T-helper 22 cell (primary cell): ENCODE measurements around the gene SHISA9.
"Not testable (repeated sequence)": the region's sequence is repeated elsewhere in the genome, so short reads cannot be mapped to it uniquely, and the experiment has no call there.

Experiments used
- DNase-seq: peaks from one replicate; pipeline ENCODE4 v3.0.0-alpha.2; 2020; ENCODE audit warnings: low read depth

Gene SHISA9

DNA sequence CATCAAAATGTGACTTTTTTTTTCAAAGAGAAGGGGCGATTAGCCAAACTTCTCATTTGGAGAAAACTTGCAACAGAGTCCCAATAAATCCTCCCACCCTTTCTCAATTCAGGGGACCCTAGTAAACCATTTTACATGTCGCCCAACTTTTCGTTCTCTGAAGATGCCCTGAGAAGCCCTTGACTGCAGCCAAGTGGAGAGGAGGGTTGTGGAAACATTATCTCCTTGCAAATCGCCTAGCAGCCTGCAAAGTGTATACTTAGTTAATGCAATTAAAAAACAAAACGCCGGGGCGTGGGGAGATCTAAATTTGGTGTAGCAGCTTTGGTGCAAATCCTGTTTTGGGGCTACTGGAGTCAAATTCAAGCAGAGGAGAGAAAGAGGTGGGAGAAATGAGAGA lies 1.2 kb upstream of the SHISA9 start:
- no peak for DNase-seq

DNA sequence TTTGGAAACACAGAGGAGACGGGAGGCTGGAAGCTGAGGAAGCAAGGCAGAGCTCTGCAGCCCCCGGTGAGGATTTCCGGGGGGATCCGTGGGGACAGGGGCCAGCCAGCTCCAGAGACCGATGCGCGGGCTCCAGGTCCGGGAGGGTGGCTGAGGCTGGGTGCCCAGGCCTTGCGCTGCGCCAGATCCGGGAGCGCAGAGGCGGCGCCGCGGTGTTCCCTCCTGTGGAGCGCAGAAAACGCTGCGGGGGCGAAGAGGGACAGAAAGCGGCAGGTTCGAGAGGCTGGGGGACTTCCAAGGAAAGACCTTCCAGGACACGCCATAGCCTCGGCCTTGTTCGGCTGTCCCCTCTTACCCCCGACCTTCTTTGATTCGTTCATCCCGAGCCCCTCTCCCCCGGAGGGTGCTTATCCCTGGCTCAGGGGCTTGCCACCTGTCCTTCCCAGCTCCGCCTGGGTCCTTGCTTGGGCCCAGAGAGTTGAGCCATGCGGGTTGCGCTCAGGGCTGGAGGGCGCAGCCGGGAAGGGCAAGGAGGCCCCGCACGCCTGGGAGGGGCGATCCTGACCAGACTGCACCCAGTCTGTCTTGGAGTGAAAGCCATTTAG lies 697 bp upstream of the SHISA9 start:
- DNase-seq = no peak

GRCh38 chr16:12901204-12901596 lies 198 bp upstream of the SHISA9 start:
- no peak for DNase-seq

GRCh38 chr16:12902511-12903372 lies 1.3 kb downstream of the SHISA9 start:
- DNase-seq = no peak

- DNase-seq = no peak
Measured at GRCh38 chr16:12903407-12904328, 2.3 kb downstream of the SHISA9 start.

- no peak for DNase-seq
Measured at GRCh38 chr16:12904329-12904671, 2.9 kb downstream of the SHISA9 start.

GRCh38 chr16:12906271-12906670 lies 4.9 kb downstream of the SHISA9 start:
- DNase-seq = no peak

- DNase-seq = no peak
Measured at GRCh38 chr16:12906765-12907516, 5.5 kb downstream of the SHISA9 start.

DNA sequence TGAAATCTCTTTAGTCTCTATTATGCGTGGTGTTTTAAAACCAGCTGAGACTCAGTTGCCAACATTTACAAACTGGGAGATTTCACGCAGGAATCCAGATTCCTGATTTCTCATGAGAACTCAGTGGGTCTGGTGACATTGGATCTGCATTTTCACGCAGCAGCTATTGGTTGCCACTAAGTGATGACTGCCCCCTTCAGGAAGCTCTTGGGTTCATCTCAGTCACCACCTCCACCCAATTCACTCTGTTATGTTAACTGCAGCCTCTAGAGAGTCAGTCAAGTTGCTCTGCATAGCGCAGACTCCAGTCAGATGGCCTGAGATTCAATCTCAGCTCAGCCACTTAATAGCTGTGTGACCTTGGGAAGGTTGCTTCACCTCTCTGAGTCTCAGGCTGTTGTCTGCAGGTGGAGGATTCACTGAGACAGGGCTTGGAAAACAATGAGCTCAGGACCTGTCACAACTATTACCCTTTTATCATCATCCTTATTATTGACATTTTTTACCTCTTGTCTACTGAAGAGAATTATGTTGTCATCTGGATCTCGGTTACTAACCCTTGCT lies 6.4 kb downstream of the SHISA9 start:
- DNase-seq = no peak

DNA sequence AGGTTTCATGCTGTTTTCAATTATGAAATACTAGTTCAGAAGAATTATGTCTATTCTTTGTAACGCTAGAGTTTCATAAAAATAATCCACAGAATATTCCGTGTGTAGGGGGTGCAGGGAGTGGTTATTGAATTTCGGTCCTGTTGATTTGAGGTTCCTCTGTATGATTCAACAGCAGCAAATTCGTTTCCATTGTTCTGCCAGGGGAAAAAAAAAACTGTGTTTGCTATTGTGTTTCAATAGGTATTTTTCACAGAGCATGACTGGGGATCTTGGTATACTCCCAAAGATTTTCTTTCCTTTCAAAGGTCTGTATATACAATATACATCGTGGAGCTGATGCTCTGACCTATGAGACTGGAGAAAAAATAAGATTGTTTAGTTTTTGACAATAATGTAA lies 15.8 kb downstream of the SHISA9 start:
- no peak for DNase-seq

- no peak for DNase-seq
Measured at GRCh38 chr16:12917653-12918052, 16.3 kb downstream of the SHISA9 start.

GRCh38 chr16:12920739-12921138 lies 19.3 kb downstream of the SHISA9 start:
- DNase-seq = no peak

DNA sequence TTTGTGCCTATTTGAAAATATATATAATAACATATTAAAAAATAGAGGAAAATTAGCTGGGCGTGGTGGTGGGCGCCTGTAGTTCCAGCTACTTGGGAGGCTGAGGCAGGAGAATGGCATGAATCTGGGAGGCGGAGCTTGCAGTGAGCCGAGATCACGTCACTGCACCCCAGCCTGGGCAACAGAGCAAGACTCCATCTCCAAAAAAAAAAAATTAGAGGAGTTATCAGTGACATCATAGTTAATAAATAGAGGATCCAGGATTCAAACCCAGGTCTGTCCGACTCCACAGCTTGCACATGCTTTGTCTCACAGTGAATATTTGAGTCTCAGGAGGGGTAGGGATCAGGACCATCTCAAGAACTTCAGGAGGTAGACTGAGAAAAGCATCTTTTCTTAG lies 22.2 kb downstream of the SHISA9 start:
- not testable (repeated sequence) for DNase-seq

GRCh38 chr16:12925026-12925800 lies 23.8 kb downstream of the SHISA9 start:
- DNase-seq = no peak

DNA sequence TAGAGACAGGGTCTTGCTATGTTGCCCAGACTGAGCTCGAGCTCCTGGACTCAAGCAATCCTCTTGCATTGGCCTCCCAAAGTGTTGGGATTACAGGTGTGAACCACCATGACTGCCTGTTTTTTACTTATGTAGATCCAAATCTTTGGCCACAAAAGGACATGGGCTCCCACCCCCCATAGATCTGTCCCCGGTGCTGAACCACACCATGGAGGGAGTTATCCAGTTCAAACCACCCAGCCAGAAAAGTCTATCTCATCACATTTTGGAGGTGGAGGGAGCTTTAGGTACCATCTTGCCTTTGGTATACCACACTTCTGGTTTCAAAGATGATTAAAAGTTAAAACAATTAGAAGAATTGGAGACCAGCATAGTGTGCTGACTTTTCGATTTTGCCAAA lies 26.2 kb downstream of the SHISA9 start:
- no peak for DNase-seq

GRCh38 chr16:12930881-12931280 lies 29.5 kb downstream of the SHISA9 start:
- no peak for DNase-seq

GRCh38 chr16:12936391-12936790 lies 35.0 kb downstream of the SHISA9 start:
- no peak for DNase-seq

GRCh38 chr16:12941896-12942295 lies 40.5 kb downstream of the SHISA9 start:
- no peak for DNase-seq

DNA sequence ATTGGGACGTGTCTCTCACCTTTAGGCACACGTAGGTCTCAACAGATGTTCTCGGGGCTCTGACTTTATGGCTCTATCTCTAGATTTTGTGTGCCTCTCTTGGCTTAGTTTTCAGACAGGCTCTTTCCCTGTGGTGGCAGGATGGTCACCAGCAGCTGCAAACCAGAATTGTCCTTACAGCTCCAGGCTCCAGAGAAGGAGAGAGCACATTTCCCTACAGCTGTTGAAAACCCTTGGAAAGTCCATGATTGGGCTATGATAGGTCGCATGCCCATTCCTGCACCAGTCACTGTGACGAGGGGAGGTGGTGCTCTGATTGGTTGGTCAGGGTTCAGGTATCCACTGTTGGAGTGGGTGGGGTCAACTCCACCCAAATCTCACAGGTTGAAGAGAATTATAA lies 41.5 kb downstream of the SHISA9 start:
- DNase-seq = no peak

DNA sequence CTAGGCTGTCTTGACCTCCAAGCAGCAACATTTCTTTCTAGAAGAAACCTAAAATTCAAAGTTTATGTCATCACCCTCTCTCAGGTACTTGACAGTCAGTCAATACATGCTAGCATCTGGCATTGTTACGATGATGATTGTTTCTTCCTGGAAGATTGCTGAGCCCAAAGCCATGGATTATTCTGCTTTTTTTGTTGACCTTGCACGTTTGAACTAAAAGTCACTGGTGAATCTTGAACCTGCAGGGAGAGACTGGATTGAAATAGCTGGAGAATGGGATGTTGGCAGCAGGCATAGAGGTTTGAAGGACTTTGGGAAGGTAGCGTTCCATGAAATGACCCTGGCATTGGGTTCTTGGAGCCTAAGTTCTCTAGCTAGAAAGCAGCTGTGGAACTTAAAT lies 42.9 kb downstream of the SHISA9 start:
- DNase-seq = no peak

DNA sequence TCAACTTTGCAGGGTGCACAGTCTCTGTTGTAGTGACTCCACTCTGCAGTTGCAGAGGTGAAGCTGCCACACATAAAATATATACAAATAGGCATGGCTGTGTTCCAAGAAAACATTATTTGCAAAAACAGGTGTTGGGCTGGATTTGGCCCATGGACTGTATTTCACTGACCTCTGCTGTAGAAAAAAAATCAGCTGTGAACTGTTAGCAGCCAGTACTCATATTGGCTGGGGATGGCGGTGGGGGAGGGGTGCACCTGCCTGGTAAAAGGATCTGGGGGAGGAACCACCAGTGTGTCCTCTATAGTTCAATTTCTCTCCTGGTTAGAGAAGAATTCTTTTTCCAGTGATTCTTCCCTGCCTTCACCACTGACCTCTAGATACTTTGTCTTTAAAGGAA lies 50.0 kb downstream of the SHISA9 start:
- DNase-seq = no peak
